ENCODE results near the gene MACROD1. TPM values are rescaled to one million over a fixed set of nuclear protein-coding genes. Genes with fewer than 3 reads are reported as not detected.

The MACROD1 gene
- total and polyA plus RNA-seq, 2 of the 13 experiments (the other 11 are each of a cell fraction or from before 2014, with no cell fraction given), result 23.1 to 34.5 TPM

DNA sequence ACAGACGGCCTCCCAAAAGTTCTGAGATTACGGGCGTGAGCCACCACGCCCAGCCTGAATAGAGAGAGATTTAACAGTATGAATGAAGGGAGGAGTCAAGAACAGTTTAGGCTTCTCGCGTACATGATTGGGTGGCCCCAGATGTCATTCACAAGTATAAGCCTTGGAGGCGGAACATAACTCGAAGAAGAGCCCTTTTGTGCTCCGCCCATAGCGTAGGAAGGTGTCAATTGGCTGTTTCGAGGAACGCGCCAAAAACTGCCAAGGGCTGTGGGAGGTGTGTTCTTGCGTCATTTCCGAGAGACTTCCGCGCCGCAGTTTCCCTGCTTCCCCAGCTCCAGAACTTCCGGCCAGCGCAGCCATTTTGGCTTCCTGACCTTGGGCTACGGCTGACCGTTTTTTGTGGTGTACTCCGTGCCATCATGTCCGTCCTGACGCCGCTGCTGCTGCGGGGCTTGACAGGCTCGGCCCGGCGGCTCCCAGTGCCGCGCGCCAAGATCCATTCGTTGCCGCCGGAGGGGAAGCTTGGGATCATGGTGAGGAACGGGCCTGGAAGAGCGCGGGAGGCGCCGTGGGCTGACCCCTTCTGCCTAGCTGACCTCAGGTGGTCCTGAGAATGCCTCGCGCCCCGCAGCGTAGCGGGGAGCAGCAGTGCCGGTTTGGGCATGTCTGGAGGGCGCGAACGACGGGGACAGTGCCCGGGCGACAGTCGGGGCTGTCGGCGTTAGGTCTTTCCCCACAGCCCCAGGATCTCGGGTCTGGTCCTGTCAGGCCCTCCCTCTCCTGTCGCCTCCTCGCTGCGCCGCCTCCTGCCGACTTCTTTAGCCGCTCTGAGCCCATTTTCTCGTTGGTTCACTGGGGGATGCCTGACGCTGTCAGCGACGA, 191.4 kb downstream of the MACROD1 start, which contains the start of gene COX8A (continued):
- TF ChIP-seq, protein P1, sequence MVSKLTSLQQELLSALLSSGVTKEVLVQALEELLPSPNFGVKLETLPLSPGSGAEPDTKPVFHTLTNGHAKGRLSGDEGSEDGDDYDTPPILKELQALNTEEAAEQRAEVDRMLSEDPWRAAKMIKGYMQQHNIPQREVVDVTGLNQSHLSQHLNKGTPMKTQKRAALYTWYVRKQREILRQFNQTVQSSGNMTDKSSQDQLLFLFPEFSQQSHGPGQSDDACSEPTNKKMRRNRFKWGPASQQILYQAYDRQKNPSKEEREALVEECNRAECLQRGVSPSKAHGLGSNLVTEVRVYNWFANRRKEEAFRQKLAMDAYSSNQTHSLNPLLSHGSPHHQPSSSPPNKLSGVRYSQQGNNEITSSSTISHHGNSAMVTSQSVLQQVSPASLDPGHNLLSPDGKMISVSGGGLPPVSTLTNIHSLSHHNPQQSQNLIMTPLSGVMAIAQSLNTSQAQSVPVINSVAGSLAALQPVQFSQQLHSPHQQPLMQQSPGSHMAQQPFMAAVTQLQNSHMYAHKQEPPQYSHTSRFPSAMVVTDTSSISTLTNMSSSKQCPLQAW (CRISPR knock-in tag; IDR thresholded peaks at IDR 0.05), result peak; percentile 85
- TF ChIP-seq KLF11 (CRISPR knock-in tag; IDR thresholded peaks at IDR 0.05), result peak; percentile 69; the same call in 1 of the 2 replicates
- peak; percentile 64; the same call in 1 of the 2 replicates for TF ChIP-seq ZFYVE20 (CRISPR knock-in tag; IDR thresholded peaks at IDR 0.05; ENCODE audit: borderline replicate concordance, low read depth)
- TF ChIP-seq GTF3A (CRISPR knock-in tag; conservative IDR thresholded peaks at IDR 0.05), result no peak
- peak; percentile 71; the same call in 1 of the 2 replicates for TF ChIP-seq TARDBP (CRISPR knock-in tag; IDR thresholded peaks at IDR 0.05)
- peak; percentile 66 for TF ChIP-seq TBX2 (CRISPR knock-in tag; IDR thresholded peaks at IDR 0.05; ENCODE audit: borderline replicate concordance)
- TF ChIP-seq MIER3 (CRISPR knock-in tag; IDR thresholded peaks at IDR 0.05; ENCODE audit: borderline replicate concordance), result peak; percentile 48; the same call in 1 of the 2 replicates
- TF ChIP-seq ESRRA (CRISPR knock-in tag; IDR thresholded peaks at IDR 0.05; ENCODE audit: low read depth), result peak; percentile 87
- TF ChIP-seq TRIM24 (CRISPR knock-in tag; IDR thresholded peaks at IDR 0.05), result no peak
- 0 out of 2 replicates have a peak, but pooled peaks have one; percentile 19 for TF ChIP-seq ZBTB20 (CRISPR knock-in tag; IDR thresholded peaks at IDR 0.05; ENCODE audit: borderline replicate concordance, low read depth)
- 0 out of 2 replicates have a peak, but pooled peaks have one; percentile 23 for TF ChIP-seq ZNF83 (CRISPR knock-in tag; IDR thresholded peaks at IDR 0.05; ENCODE audit: borderline replicate concordance)
- peak; percentile 63; the same call in 1 of the 2 replicates for TF ChIP-seq AHR (CRISPR knock-in tag; IDR thresholded peaks at IDR 0.05)
- no peak for TF ChIP-seq ZNF496 (CRISPR knock-in tag; IDR thresholded peaks at IDR 0.05; ENCODE audit: insufficient replicate concordance)
- TF ChIP-seq, protein P2, sequence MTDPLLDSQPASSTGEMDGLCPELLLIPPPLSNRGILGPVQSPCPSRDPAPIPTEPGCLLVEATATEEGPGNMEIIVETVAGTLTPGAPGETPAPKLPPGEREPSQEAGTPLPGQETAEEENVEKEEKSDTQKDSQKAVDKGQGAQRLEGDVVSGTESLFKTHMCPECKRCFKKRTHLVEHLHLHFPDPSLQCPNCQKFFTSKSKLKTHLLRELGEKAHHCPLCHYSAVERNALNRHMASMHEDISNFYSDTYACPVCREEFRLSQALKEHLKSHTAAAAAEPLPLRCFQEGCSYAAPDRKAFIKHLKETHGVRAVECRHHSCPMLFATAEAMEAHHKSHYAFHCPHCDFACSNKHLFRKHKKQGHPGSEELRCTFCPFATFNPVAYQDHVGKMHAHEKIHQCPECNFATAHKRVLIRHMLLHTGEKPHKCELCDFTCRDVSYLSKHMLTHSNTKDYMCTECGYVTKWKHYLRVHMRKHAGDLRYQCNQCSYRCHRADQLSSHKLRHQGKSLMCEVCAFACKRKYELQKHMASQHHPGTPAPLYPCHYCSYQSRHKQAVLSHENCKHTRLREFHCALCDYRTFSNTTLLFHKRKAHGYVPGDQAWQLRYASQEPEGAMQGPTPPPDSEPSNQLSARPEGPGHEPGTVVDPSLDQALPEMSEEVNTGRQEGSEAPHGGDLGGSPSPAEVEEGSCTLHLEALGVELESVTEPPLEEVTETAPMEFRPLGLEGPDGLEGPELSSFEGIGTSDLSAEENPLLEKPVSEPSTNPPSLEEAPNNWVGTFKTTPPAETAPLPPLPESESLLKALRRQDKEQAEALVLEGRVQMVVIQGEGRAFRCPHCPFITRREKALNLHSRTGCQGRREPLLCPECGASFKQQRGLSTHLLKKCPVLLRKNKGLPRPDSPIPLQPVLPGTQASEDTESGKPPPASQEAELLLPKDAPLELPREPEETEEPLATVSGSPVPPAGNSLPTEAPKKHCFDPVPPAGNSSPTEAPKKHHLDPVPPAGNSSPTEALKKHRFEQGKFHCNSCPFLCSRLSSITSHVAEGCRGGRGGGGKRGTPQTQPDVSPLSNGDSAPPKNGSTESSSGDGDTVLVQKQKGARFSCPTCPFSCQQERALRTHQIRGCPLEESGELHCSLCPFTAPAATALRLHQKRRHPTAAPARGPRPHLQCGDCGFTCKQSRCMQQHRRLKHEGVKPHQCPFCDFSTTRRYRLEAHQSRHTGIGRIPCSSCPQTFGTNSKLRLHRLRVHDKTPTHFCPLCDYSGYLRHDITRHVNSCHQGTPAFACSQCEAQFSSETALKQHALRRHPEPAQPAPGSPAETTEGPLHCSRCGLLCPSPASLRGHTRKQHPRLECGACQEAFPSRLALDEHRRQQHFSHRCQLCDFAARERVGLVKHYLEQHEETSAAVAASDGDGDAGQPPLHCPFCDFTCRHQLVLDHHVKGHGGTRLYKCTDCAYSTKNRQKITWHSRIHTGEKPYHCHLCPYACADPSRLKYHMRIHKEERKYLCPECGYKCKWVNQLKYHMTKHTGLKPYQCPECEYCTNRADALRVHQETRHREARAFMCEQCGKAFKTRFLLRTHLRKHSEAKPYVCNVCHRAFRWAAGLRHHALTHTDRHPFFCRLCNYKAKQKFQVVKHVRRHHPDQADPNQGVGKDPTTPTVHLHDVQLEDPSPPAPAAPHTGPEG (CRISPR knock-in tag; IDR thresholded peaks at IDR 0.05), result peak; percentile 46; the same call in 1 of the 2 replicates
- 0 out of 2 replicates have a peak, but pooled peaks have one; percentile 13 for TF ChIP-seq ZNF629 (CRISPR knock-in tag; conservative IDR thresholded peaks at IDR 0.05)
- TF ChIP-seq ERF (CRISPR knock-in tag; IDR thresholded peaks at IDR 0.05), result peak; percentile 57; the same call in 1 of the 2 replicates
- TF ChIP-seq ZNF724P (CRISPR knock-in tag; IDR thresholded peaks at IDR 0.05; ENCODE audit: borderline replicate concordance), result no peak
- TF ChIP-seq, protein P3, sequence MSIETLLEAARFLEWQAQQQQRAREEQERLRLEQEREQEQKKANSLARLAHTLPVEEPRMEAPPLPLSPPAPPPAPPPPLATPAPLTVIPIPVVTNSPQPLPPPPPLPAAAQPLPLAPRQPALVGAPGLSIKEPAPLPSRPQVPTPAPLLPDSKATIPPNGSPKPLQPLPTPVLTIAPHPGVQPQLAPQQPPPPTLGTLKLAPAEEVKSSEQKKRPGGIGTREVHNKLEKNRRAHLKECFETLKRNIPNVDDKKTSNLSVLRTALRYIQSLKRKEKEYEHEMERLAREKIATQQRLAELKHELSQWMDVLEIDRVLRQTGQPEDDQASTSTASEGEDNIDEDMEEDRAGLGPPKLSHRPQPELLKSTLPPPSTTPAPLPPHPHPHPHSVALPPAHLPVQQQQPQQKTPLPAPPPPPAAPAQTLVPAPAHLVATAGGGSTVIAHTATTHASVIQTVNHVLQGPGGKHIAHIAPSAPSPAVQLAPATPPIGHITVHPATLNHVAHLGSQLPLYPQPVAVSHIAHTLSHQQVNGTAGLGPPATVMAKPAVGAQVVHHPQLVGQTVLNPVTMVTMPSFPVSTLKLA (IDR thresholded peaks at IDR 0.05), result no peak
- TF ChIP-seq CHD2 (IDR thresholded peaks at IDR 0.05; ENCODE audit: low read depth, low read length), result no peak

Data from HepG2 (cell line).